ENCODE data around the gene RPS27L.
A peak's percentile ranks its signal among the peaks of the same experiment; 100 is the strongest.
"Not testable (repeated sequence)": the region's sequence is repeated elsewhere in the genome, so short reads cannot be mapped to it uniquely, and the experiment has no call there.

Gene RPS27L

GRCh38 chr15:63135281-63135680 is 22.0 kb downstream of the RPS27L start:
- no peak for DNase-seq

GRCh38 chr15:63134245-63134985 is 22.9 kb downstream of the RPS27L start:
- no peak for DNase-seq

GRCh38 chr15:63133786-63134185 is 23.5 kb downstream of the RPS27L start:
- DNase-seq = no peak

GRCh38 chr15:63126726-63127125 is 30.6 kb downstream of the RPS27L start:
- DNase-seq = no peak

- no peak for DNase-seq
These were observed 32.8 kb downstream of the RPS27L start for GRCh38 chr15:63124506-63124905.

GRCh38 chr15:63122002-63122875 is 35.0 kb downstream of the RPS27L start:
- peak; percentile 74 for DNase-seq

- DNase-seq = peak; percentile 92
These were observed 35.8 kb downstream of the RPS27L start, which contains the start of gene LACTB for GRCh38 chr15:63121382-63122001. Gene LACTB (plus strand): TSS chr15:63121861. CDS start chr15:63121872, 11 bp downstream.

GRCh38 chr15:63118854-63119253 is 38.4 kb downstream of the RPS27L start:
- no peak for DNase-seq

- DNase-seq = no peak
These were observed 42.8 kb downstream of the RPS27L start for GRCh38 chr15:63114465-63114864.

GRCh38 chr15:63112871-63113270 is 44.4 kb downstream of the RPS27L start:
- no peak for DNase-seq

GRCh38 chr15:63111481-63111880 is 45.8 kb downstream of the RPS27L start:
- DNase-seq = peak; percentile 15

GRCh38 chr15:63110428-63111026 is 46.8 kb downstream of the RPS27L start:
- DNase-seq = no peak

- DNase-seq = no peak
These were observed 47.4 kb downstream of the RPS27L start for GRCh38 chr15:63109920-63110319.

- no peak for DNase-seq
These were observed 47.8 kb downstream of the RPS27L start for GRCh38 chr15:63109498-63109897.

- no peak for DNase-seq
These were observed 49.3 kb downstream of the RPS27L start for GRCh38 chr15:63107895-63108546.

- not testable (repeated sequence) for DNase-seq
These were observed 51.9 kb downstream of the RPS27L start for GRCh38 chr15:63105354-63105753.

- no peak for DNase-seq
These were observed 52.5 kb downstream of the RPS27L start for GRCh38 chr15:63104727-63105126.

GRCh38 chr15:63103416-63103815 is 53.9 kb downstream of the RPS27L start:
- no peak for DNase-seq

- DNase-seq = not testable (repeated sequence)
These were observed 57.7 kb downstream of the RPS27L start for GRCh38 chr15:63099581-63099980.

- DNase-seq = not testable (repeated sequence)
These were observed 58.4 kb downstream of the RPS27L start for GRCh38 chr15:63098901-63099300.
